ENCODE results near the gene OR5P2. TPM values are rescaled to one million over a fixed set of nuclear protein-coding genes. Genes with fewer than 3 reads are reported as not detected.
"Not testable (repeated sequence)": the region's sequence is repeated elsewhere in the genome, so short reads cannot be mapped to it uniquely, and the experiment has no call there.

Gene OR5P2
- total RNA-seq, 1 donor from 2014 or later = not detected

DNA sequence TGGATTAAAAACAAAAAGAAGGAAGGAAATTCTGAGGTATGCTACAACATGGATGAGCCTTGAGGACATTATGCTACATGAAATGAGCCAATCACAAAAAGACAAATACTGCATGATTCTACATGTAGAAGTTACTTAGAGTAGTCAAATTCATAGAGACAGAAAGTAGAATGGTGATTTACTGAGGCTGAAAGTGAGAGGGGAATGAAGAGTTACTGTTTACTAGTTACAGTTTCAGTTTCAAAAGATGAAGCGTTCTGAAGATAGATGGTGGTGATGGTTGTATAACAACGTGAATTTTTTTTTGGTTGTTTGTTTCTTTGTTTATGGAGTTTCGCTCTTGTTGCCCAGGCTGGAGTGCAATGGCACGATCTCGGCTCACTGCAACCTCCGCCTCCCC, 9.5 kb downstream of the OR5P2 start:
- no peak overlapping the region for H3K4me2 ChIP-seq
- H3K36me3 Mint-ChIP-seq = no peaks in the 10 kb centered on the region
- no peaks in the 10 kb centered on the region for H3F3A ChIP-seq (ENCODE audit: low read depth)
- H3K36me3 ChIP-seq = peaks cover 3% of the 10 kb centered on the region
- TF ChIP-seq EZH2 (IDR thresholded peaks at IDR 0.05) (no peak), EZH2phosphoT487 (IDR thresholded peaks at IDR 0.05) (no peak)
- TF ChIP-seq, protein P1, sequence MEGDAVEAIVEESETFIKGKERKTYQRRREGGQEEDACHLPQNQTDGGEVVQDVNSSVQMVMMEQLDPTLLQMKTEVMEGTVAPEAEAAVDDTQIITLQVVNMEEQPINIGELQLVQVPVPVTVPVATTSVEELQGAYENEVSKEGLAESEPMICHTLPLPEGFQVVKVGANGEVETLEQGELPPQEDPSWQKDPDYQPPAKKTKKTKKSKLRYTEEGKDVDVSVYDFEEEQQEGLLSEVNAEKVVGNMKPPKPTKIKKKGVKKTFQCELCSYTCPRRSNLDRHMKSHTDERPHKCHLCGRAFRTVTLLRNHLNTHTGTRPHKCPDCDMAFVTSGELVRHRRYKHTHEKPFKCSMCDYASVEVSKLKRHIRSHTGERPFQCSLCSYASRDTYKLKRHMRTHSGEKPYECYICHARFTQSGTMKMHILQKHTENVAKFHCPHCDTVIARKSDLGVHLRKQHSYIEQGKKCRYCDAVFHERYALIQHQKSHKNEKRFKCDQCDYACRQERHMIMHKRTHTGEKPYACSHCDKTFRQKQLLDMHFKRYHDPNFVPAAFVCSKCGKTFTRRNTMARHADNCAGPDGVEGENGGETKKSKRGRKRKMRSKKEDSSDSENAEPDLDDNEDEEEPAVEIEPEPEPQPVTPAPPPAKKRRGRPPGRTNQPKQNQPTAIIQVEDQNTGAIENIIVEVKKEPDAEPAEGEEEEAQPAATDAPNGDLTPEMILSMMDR (IDR thresholded peaks at IDR 0.05) = no peak
- no peak overlapping the region for H3K27ac Mint-ChIP-seq
- no peaks in the 10 kb centered on the region for H4K20me1 ChIP-seq (ENCODE audit: low read depth)
- H2AFZ ChIP-seq (replicated peaks) = no peak overlapping the region
- H3K4me3 Mint-ChIP-seq = no peak overlapping the region
- no peaks in the 10 kb centered on the region for H3K4me1 Mint-ChIP-seq
- no peak overlapping the region for H3K9ac ChIP-seq
- H3K9me3 ChIP-seq (ENCODE audit: low read depth) = no peaks in the 10 kb centered on the region
- H3K4me3 ChIP-seq = no peak overlapping the region
- H3K4me1 ChIP-seq = no peaks in the 10 kb centered on the region
- no peak overlapping the region for H3K27ac ChIP-seq
- DNase-seq (ENCODE audit: low spot score) = no peak
- H3K79me2 ChIP-seq (ENCODE audit: low read depth) = no peaks in the 10 kb centered on the region
- no peaks in the 10 kb centered on the region for H3K27me3 ChIP-seq
- H3K27me3 Mint-ChIP-seq (ENCODE audit: insufficient read depth, low read depth) = peaks cover 8% of the 10 kb centered on the region
- H3K9me3 Mint-ChIP-seq = peaks cover 8% of the 10 kb centered on the region

GRCh38 chr11:7775689-7776088, 21.1 kb downstream of the OR5P2 start:
- no peaks in the 10 kb centered on the region for H3K79me2 ChIP-seq (ENCODE audit: low read depth)
- no peak for TF ChIP-seq EZH2 (IDR thresholded peaks at IDR 0.05)
- TF ChIP-seq, protein P1 (IDR thresholded peaks at IDR 0.05) = peak; percentile 7
- no peaks in the 10 kb centered on the region for H3K36me3 Mint-ChIP-seq
- H3K36me3 ChIP-seq = no peaks in the 10 kb centered on the region
- H3K27me3 ChIP-seq = no peaks in the 10 kb centered on the region
- no peaks in the 10 kb centered on the region for H3K4me1 Mint-ChIP-seq
- H3K9me3 ChIP-seq (ENCODE audit: low read depth) = no peaks in the 10 kb centered on the region
- H3K4me3 Mint-ChIP-seq = no peak overlapping the region
- no peak overlapping the region for H3K27ac ChIP-seq
- no peaks in the 10 kb centered on the region for H4K20me1 ChIP-seq (ENCODE audit: low read depth)
- H3K27ac Mint-ChIP-seq = no peak overlapping the region
- no peak overlapping the region for H3K4me2 ChIP-seq
- no peak overlapping the region for H3K4me3 ChIP-seq
- H3K27me3 Mint-ChIP-seq (ENCODE audit: insufficient read depth, low read depth) = no peaks in the 10 kb centered on the region
- H3K4me1 ChIP-seq = no peaks in the 10 kb centered on the region
- no peaks in the 10 kb centered on the region for H3K9me3 Mint-ChIP-seq
- no peak overlapping the region for H3K9ac ChIP-seq
- H3F3A ChIP-seq (ENCODE audit: low read depth) = no peaks in the 10 kb centered on the region
- H2AFZ ChIP-seq (replicated peaks) = no peak overlapping the region
- DNase-seq (ENCODE audit: low spot score) = no peak

DNA sequence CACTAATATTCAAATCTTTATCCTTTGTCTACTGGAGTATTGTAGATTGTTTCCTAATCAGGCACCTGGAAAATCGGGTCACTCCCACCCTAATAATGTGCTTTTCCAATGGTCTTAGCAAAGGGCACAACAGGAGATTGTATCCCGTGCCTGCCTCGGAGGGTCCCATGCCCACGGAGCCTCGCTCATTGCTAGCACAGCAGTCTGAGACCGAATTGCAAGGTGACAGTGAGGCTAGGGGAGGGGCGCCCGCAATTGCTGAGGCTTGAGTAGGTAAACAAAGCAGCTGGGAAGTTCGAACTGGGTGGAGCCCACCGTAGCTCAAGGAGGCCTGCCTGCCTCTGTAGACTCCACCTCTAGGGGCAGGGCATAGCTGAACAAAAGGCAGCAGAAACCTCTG, 32.4 kb downstream of the OR5P2 start:
- not testable (repeated sequence) for H3K9me3 ChIP-seq (ENCODE audit: low read depth); H3K27me3 Mint-ChIP-seq (ENCODE audit: insufficient read depth, low read depth); H3K9me3 Mint-ChIP-seq; H3K4me1 Mint-ChIP-seq; H3K4me1 ChIP-seq; H3K36me3 Mint-ChIP-seq; H3K4me3 ChIP-seq; H3K9ac ChIP-seq; H3K79me2 ChIP-seq (ENCODE audit: low read depth); DNase-seq (ENCODE audit: low spot score); H3K27ac Mint-ChIP-seq; H3F3A ChIP-seq (ENCODE audit: low read depth); H3K4me3 Mint-ChIP-seq; H2AFZ ChIP-seq (replicated peaks); H3K4me2 ChIP-seq; H3K27me3 ChIP-seq; H3K27ac ChIP-seq; H4K20me1 ChIP-seq (ENCODE audit: low read depth); H3K36me3 ChIP-seq

DNA sequence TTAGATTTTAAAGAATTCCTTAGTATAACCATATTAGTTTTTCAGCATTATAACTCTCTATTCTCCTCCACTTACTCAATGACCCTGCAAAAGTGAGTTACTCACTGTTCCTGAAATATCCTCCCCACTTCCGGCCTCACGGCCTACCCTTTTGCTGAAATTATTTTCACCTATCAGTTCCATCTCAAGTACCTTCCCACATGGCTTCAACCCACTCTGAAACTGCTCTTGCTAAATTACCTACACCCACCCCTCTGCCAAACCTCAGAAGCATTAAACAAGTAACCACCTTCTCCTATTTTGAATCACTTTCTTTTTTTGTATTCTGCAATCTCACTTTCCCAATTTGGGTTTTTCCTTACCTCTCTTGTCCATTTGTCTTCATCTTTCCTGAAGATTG, 37.7 kb downstream of the OR5P2 start:
- no peak overlapping the region for H2AFZ ChIP-seq (replicated peaks)
- TF ChIP-seq EZH2 (IDR thresholded peaks at IDR 0.05) = no peak
- TF ChIP-seq, protein P1 (IDR thresholded peaks at IDR 0.05) = no peak
- TF ChIP-seq EZH2phosphoT487 (IDR thresholded peaks at IDR 0.05) = no peak
- H3K9me3 Mint-ChIP-seq = no peaks in the 10 kb centered on the region
- H4K20me1 ChIP-seq (ENCODE audit: low read depth) = no peaks in the 10 kb centered on the region
- no peaks in the 10 kb centered on the region for H3K79me2 ChIP-seq (ENCODE audit: low read depth)
- no peaks in the 10 kb centered on the region for H3F3A ChIP-seq (ENCODE audit: low read depth)
- H3K4me1 ChIP-seq = no peaks in the 10 kb centered on the region
- no peaks in the 10 kb centered on the region for H3K4me1 Mint-ChIP-seq
- no peak overlapping the region for H3K27ac ChIP-seq
- no peaks in the 10 kb centered on the region for H3K36me3 ChIP-seq
- no peaks in the 10 kb centered on the region for H3K27me3 ChIP-seq
- H3K9ac ChIP-seq = no peak overlapping the region
- no peaks in the 10 kb centered on the region for H3K9me3 ChIP-seq (ENCODE audit: low read depth)
- H3K27ac Mint-ChIP-seq = no peak overlapping the region
- H3K27me3 Mint-ChIP-seq (ENCODE audit: insufficient read depth, low read depth) = no peaks in the 10 kb centered on the region
- H3K36me3 Mint-ChIP-seq = no peaks in the 10 kb centered on the region
- no peak overlapping the region for H3K4me3 Mint-ChIP-seq
- H3K4me3 ChIP-seq = no peak overlapping the region
- H3K4me2 ChIP-seq = no peak overlapping the region
- no peak for DNase-seq (ENCODE audit: low spot score)
